Measurements from ENCODE around the gene ANGPTL8.

ANGPTL8 gene

GRCh38 chr19:11204076-11204602 lies 35.3 kb upstream of the ANGPTL8 start:
- TF ChIP-seq ZNF70 (CRISPR knock-in tag; IDR thresholded peaks at IDR 0.05), result no peak
- no peak for TF ChIP-seq ZNF8 (CRISPR knock-in tag; IDR thresholded peaks at IDR 0.05)
- TF ChIP-seq ARNTL (CRISPR knock-in tag; IDR thresholded peaks at IDR 0.05; ENCODE audit: borderline replicate concordance, low read depth), result no peak
- TF ChIP-seq ZFP3 (CRISPR knock-in tag; IDR thresholded peaks at IDR 0.05), result peak; percentile 89
- no peak for ATAC-seq

- no peak for ATAC-seq
- no peak for TF ChIP-seq ZFP30 (CRISPR knock-in tag; IDR thresholded peaks at IDR 0.05)
- TF ChIP-seq ZNF70 (CRISPR knock-in tag; IDR thresholded peaks at IDR 0.05), result peak; percentile 51; the same call in 1 of the 2 replicates
- TF ChIP-seq RARB (CRISPR knock-in tag; IDR thresholded peaks at IDR 0.05), result no peak
Measured at GRCh38 chr19:11204943-11205349, 34.5 kb upstream of the ANGPTL8 start.

DNA sequence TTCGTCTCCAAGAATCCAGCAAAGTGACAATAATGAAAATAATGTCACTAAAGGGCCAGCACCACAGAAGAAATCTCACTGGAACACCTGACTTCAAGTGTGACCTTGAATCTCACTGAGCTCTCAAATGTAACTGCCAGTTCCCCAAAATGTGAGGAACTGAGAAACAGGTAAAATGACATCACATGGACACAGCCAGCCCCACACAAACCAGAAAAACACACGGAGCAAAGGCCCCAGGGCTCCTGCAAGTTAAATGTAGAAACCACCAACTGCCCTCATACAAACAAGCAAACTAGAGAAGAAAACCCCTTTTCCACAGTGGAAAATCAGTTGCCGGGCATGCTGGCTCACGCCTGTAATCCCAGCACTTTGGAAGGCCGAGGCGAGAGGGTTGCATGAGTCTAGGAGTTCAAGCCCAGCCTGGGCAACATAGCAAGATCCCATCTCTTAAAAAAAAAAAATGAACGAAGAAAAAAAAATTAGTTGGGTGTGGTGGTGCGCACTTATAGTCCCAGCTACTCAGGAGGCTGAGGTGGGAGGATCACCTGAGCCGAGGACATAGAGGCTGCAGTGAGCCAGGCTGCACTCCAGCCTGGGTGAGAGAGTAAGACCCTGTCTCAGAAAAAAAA lies 33.4 kb upstream of the ANGPTL8 start:
- no peak for TF ChIP-seq CSDC2 (CRISPR knock-in tag; IDR thresholded peaks at IDR 0.05)
- TF ChIP-seq PPARA (CRISPR knock-in tag; IDR thresholded peaks at IDR 0.05; ENCODE audit: borderline replicate concordance), result no peak
- TF ChIP-seq ZNF70 (CRISPR knock-in tag; IDR thresholded peaks at IDR 0.05), result no peak
- TF ChIP-seq, protein P1, sequence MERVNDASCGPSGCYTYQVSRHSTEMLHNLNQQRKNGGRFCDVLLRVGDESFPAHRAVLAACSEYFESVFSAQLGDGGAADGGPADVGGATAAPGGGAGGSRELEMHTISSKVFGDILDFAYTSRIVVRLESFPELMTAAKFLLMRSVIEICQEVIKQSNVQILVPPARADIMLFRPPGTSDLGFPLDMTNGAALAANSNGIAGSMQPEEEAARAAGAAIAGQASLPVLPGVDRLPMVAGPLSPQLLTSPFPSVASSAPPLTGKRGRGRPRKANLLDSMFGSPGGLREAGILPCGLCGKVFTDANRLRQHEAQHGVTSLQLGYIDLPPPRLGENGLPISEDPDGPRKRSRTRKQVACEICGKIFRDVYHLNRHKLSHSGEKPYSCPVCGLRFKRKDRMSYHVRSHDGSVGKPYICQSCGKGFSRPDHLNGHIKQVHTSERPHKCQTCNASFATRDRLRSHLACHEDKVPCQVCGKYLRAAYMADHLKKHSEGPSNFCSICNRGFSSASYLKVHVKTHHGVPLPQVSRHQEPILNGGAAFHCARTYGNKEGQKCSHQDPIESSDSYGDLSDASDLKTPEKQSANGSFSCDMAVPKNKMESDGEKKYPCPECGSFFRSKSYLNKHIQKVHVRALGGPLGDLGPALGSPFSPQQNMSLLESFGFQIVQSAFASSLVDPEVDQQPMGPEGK (CRISPR knock-in tag; IDR thresholded peaks at IDR 0.05; ENCODE audit: borderline replicate concordance), result no peak
- no peak for TF ChIP-seq TSHZ2 (CRISPR knock-in tag; IDR thresholded peaks at IDR 0.05)
- TF ChIP-seq, protein P2, sequence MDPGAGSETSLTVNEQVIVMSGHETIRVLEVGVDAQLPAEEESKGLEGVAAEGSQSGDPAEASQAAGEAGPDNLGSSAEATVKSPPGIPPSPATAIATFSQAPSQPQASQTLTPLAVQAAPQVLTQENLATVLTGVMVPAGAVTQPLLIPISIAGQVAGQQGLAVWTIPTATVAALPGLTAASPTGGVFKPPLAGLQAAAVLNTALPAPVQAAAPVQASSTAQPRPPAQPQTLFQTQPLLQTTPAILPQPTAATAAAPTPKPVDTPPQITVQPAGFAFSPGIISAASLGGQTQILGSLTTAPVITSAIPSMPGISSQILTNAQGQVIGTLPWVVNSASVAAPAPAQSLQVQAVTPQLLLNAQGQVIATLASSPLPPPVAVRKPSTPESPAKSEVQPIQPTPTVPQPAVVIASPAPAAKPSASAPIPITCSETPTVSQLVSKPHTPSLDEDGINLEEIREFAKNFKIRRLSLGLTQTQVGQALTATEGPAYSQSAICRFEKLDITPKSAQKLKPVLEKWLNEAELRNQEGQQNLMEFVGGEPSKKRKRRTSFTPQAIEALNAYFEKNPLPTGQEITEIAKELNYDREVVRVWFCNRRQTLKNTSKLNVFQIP (CRISPR knock-in tag; IDR thresholded peaks at IDR 0.05; ENCODE audit: borderline replicate concordance, low read depth), result no peak
- TF ChIP-seq, protein P3, sequence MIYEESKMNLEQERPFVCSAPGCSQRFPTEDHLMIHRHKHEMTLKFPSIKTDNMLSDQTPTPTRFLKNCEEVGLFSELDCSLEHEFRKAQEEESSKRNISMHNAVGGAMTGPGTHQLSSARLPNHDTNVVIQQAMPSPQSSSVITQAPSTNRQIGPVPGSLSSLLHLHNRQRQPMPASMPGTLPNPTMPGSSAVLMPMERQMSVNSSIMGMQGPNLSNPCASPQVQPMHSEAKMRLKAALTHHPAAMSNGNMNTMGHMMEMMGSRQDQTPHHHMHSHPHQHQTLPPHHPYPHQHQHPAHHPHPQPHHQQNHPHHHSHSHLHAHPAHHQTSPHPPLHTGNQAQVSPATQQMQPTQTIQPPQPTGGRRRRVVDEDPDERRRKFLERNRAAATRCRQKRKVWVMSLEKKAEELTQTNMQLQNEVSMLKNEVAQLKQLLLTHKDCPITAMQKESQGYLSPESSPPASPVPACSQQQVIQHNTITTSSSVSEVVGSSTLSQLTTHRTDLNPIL (CRISPR knock-in tag; IDR thresholded peaks at IDR 0.05; ENCODE audit: low read depth), result no peak
- TF ChIP-seq CSRNP3 (CRISPR knock-in tag; IDR thresholded peaks at IDR 0.05), result no peak
- ATAC-seq, result no peak

DNA sequence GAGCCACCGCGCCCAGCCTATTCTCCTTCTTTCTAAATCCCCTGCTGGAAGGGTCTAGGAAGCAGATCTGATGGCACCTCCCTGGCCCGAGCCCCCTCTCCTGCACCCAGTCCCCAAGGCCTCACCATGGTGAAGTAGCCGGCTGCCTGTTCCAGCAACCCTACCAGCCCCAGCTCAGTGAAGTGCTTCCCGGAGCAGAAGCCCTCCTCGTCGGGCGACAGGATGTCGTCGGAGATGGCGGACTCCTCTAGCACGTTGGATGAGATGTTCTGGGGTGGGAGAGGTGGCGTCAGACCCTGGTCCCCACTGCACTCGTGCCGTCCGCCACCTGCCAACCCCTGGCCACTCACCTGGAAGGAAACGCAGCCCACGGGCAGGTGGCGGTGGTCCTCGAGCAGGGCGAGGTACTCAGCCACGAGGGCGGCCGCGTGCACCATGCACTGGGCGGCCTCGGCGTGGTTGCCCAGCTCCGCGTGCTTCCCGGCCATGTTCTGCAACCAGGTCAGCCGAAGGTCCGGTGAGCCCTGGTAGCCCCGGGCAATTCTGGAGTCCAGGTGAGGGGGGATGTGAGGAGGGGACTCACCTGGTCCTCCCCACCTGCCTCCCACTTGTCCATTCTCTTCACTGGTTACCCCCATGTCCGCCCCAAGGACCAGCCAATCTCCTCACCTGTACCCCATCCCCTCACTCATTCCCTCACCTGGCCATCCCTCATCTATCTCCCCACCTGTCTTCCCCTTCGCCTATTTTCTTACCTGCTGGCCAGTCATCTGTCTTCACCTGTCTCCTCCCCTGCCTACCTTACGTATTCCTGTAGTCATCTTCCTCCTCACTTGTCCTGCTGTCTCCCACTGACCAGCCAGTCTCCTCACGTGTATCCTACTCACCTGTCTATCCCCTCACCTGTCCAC lies 30.6 kb upstream of the ANGPTL8 start:
- peak; percentile 43 for ATAC-seq
- TF ChIP-seq ZC3H10 (CRISPR knock-in tag; IDR thresholded peaks at IDR 0.05) (no peak), ISL1 (CRISPR knock-in tag; IDR thresholded peaks at IDR 0.05) (no peak), ZNF8 (CRISPR knock-in tag; IDR thresholded peaks at IDR 0.05) (no peak), RARB (CRISPR knock-in tag; IDR thresholded peaks at IDR 0.05) (no peak), GLIS3 (CRISPR knock-in tag; IDR thresholded peaks at IDR 0.05) (no peak), ZNF70 (CRISPR knock-in tag; IDR thresholded peaks at IDR 0.05) (no peak), OSR1 (CRISPR knock-in tag; IDR thresholded peaks at IDR 0.05) (no peak), TCF4 (CRISPR knock-in tag; IDR thresholded peaks at IDR 0.05; ENCODE audit: borderline replicate concordance) (no peak), CSDC2 (CRISPR knock-in tag; IDR thresholded peaks at IDR 0.05) (no peak), ARNTL (CRISPR knock-in tag; IDR thresholded peaks at IDR 0.05; ENCODE audit: borderline replicate concordance, low read depth) (no peak), ZFP3 (CRISPR knock-in tag; IDR thresholded peaks at IDR 0.05) (no peak)
- TF ChIP-seq, protein P1 (CRISPR knock-in tag; IDR thresholded peaks at IDR 0.05; ENCODE audit: borderline replicate concordance), result no peak
- TF ChIP-seq, protein P2 (CRISPR knock-in tag; IDR thresholded peaks at IDR 0.05; ENCODE audit: borderline replicate concordance, low read depth), result no peak

Measured in SK-N-SH treated with all-trans-retinoic acid at 6 μM for 48 hours (cell line).